HK-2 (cell line): ENCODE measurements around the gene TNP2.

ENCODE experiments used
- DNase-seq: peaks from one replicate; pipeline ENCODE4 v3.0.0-alpha.2; 2018; ENCODE audit not compliant: unreplicated experiment

The TNP2 gene

DNA sequence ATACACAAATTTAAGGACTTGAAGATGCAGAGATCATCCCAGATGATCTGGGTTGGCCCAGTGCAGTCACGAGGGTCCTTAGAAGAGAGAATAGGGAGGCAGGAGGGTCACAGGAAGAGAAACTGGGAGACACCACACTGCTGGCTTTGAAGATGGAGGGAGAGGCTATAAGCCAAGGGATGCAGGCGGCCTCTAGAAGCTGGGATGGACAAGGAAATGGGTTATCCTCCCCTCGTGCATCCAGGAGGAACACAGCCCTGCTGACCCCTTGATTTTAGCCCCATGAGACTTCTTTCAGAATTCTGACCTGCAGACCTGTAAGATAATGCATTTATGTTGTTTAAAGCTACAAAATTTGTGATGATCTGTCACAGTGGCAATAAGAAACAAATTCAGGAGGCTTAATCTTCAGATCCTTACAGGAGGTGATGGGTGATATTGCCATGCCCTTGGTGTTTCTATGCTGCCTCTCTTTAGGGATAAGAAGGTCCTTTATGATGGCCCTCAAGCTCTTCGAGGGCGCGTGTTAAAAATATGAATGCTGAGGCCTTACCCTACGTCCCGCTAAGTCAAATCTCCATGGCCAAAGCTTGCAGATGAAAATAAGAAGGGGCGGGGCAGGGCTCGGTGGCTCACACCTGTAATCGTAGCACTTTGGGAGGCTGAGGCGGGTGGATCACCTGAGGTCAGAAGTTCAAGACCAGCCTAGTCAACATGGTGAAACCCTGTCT, 8.6 kb upstream of the TNP2 start:
- DNase-seq = no peak

DNA sequence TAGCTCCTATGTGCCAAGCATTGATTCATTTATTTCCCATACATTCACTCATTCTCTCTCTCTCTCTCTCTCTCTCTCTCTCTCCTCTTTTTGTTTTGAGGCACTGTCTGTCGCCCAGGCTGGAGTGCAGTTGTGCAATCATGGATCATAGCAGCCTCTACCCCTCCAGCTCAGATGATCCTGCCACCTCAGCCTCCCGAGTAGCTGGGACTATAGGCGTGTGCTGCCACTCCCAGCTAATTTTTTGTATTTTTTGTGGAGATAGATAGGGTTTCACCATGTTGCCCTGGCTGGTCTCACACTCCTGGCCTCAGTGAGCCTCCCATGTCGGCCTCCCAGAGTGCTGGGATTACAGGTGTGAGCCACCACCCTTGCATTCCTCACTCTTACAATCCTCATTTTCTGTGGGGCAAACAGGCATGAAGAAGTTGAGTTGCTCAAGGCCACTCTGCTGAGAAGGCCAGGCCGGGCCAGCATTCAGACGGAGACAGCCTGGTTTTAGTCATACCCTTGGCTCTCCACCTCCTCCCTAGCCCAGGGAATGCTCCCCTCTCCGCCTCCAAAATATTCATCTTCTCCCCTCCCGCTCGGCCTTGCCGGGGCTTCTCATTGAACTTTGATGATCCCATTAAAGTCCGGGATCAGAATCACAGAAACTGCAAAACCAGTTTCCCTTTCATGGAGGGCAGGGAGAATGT, 7.9 kb upstream of the TNP2 start:
- DNase-seq = no peak

DNA sequence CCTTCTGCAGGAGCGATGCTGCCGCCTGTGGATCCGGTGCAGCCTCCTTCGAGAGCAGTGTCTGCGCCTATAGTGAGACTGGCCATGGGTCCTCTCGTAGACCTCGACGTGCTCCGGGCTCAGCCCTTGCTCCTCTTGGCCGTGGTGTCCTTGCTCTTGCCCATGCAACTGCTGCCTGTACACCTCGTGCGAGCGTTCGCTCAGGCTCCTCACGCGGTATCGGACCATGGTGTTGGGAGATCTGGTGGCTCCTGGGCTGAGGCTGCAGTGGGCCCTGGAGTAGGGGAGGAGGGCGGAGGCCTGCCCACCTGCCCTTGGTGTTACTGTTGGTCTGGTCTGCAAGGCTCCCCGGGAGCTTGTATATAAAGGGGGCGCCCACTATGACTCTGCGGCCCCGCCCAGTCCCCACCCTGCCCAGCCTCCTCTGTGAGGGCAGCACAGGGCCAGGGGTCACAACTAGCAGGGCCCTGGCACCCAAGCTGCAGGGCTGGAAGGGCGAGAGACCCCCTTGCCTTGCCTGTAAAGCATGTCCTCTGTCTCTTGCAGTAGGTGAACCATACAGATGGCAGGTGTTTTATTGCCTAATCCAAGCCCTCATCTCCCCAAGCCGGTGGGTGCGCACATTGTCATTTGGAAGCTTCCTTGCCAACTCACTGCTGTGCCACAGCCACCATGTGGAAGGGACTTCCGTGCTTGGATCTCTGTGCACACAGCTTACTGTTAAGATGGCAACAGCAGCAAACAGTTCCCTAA, 7.2 kb upstream of the TNP2 start, which contains the start of gene PRM2:
PRM2 (minus strand) TSS at position 338 of the 753 bp plus-strand sequence; CDS start at position 228, 110 bp downstream.
- no peak for DNase-seq

DNA sequence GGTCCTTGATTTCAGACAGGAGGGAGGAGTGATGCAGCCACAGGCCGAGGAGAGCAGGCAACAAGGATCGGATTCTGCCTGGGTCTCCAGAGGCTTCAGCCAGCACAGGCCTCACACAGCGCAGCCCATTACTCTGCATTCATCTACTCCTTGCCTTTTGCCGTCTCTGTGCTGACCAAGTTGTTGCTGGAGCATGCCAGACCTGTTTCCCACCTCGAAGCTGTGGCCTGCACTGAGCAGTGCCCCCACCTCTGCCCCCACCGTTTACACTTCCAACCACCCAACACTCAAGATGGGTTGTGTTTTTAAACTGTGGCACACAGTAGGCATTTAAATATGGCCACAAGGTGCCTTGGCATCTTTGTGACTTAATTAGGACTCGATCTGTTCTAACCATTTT, 5.8 kb upstream of the TNP2 start:
- DNase-seq = no peak

DNA sequence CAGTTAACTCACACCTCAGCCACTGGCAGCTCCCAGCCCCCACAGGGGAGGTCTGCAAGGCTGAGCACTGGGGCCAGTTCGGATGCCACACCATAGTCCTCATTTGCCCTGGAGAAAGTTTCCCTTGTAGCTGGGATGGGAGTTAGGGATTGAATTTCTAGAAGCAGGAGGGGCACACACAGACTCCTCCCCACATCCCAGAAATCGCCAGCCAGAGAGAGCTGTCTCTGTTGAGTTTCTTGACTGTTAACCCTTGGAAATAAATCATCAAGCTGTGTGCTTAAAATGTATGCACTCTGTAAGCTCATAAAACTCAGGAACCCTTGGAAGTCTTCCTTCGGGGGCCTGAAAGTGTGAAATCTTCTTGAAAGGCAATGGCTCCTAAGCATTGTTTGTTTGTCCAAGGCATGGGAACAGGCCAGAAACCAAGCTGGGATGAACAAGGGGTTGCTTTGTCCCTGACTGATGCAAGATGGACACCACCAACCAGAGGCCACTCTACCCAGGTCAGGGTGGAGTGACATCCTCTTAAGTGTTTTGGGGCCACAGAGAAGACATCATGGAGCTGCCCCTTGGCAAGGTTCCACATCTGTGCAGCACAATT, 4.7 kb upstream of the TNP2 start:
- DNase-seq = no peak

DNA sequence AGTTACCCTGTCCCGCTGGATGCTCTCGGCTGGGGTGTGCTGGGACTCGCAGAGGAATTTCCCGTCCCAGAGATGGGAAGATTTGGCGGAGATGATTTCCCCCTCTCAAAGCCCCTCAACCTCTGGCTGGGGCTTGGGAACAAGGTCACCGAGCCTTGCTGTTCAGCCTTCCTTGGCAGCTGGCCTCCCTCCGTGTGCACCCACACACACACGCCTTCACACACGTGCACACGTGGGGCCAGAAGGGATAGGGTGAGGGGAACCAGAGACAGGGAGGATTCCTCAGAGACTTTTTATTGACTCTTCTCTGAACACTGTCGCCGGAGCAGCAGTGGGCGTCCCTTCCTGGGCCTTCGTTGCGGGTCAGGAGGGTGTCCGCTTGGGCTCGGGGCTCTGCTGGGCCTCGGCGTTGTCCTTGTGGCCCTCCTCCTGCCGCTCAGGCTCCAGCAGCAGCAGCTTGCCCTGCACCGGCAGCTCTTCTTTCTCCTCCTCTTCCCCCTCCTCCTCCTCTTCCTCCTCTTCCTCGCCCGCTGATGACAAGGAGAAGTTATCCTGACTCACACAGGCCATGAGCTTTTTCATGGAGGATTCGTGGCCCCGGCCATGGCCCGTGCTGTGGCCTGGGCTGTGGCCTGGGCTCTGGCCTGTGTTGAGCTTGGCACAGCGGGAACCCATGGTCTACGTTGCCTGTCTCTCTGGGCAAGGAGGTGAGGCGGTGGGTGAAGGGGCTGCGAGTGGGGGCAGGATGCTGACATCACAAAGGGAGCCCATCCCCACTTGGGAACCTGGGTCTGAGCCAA, 4.0 kb upstream of the TNP2 start, which contains the start of gene PRM3:
PRM3 (minus strand) TSS at position 709 of the 800 bp plus-strand sequence; CDS start at position 675, 34 bp downstream.
- DNase-seq = peak; percentile 20

DNA sequence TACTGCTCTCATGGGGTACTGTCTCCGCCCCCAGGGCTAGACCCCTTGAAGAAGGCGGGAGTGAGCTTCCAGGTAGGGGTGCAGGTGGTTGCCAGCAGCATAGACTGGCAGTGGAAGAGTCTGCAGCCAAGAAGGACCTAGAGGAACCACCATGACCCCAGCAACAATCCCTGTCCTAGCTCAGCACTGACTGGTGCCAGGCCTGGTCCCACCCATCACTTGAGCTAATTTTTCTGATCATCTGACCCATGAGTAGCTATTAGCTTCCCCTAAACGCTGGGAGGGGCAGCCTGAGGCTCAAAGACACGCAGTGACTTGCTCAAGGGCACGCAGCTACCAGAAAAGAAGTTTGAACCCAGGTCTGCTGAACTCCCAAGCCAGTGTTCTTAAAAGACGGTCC, 3.4 kb upstream of the TNP2 start:
- no peak for DNase-seq

DNA sequence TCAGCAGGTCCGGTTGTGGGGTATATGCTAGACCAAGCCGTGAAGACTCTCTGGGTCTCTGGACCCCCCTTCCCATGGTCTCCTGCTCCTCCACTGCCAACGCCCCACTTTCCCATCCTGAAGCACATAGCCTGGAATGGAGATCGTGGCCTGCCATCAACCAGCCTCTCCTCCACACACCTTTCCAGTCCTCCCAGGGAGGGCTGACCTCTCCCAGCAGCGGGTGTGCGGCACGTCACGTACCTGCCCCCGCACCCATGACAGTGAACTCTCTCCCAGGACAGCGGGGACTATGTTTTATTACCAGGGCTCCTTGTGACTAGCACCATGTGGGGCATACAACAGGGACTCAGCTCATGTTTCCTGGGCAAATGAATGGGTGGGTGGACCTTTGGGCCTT, 2.5 kb upstream of the TNP2 start:
- DNase-seq = no peak

DNA sequence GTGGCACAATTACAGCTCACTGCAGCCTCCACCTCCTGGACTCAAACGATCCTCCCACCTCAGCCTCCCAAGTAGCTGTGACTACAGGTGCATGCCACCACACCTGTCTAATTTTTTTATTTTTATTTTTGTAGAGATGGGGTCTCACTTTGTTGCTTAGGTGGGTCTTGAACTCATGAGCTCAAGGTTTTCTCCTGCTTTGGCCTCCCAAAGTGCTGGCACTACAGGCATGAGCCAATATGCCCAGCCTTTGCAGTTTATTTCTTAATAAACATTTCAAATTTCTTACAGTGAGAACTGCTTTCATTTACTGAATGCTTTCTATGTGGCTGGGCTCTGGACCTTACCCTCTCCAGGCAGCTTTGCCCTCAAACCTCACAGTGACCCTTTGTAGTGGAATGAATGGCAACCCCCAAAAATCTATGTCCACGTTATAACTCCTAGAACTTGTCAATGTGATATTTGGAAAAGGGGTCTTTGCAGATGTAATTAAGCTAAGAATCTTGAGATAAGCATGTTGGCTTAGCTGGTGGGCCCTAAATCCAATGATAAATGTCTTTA, 1.6 kb upstream of the TNP2 start:
- DNase-seq = no peak

DNA sequence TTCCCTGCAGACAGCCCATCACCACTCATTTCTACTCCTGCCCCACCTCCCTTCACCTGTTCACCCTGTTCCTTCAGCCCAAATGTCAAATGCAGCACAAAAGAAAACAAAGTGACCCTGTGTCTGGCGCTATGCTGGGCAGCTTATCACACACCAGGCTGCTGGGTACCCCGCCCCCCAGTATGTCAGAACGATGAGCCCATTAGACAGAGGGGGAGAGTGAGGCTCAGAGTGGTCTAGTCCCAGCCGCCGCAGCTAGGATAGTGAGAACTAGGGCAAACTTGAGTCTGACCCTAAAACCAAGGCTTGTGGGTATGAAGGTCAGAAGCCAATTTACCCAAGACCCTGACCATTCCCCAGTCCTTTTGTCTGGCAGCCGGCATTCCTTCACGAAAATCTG, 4.0 kb downstream of the TNP2 start:
- DNase-seq = no peak

DNA sequence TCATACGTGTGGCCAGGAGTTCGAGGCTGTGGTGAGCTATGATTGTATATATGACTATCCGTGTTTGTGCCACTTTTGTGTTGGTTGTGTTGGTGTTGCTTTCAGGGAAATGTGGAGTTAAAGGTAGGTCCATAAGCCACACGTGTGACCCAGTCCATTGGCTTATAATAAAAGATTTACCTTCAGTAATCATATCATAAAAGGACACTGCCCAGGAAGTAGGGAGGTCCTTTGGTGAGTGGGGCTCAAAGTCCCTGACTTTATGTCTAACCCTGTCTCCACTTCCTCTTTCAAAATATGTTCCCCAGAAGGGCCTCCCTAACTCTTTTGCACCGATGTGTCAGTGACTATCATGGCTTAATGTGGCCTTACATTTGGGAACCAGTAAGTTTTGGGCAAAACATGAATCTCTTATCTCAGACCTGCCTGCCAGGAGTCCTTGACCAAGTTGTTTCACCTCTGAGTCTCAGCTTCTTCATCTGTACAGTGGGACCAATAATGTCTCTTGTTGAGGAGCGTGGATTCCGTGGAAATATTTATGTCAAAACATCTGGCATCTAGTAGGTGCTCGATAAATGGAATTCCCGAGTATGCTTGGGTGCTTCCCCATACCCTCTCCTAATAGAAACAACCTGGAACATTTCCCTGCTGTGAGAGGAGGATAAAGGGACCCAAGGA, 4.8 kb downstream of the TNP2 start:
- no peak for DNase-seq

DNA sequence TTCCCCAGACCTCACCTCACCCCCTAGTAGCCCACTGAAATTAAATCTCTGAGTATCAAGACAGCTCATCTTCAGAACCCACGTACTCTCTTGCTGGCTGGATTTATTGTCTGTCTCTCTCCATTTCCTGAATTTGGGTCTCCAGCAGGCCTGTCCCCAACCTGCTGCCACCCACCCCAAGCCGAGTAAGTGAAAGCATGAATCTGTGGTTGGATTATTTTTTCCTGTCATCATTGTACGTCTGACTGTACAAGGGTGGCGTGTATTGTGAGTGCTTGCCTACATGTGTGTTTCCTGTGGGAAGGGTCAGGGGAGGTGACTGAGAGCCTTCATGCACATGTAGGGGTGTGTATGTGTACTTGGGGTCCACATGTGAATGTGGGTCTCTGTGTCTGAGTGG, 5.4 kb downstream of the TNP2 start:
- no peak for DNase-seq

DNA sequence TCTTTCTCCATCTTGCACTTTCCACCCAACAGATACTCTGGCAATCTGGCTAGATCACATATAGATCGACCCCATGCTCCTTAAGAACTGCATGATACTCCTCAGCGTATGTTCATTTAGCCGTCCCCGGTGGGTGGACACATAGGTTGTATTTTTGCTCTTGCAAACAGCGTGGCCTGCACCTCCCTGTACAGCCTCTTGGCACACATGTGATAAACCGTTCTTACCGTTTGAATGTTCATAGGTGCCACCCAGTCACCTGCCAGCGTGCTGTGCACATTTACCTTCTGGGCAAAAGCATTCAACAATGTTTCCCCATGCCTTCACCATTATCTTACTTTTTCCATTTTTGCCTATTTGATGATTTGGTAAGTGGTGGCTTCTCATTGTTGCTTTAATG, 6.2 kb downstream of the TNP2 start:
- DNase-seq = no peak

DNA sequence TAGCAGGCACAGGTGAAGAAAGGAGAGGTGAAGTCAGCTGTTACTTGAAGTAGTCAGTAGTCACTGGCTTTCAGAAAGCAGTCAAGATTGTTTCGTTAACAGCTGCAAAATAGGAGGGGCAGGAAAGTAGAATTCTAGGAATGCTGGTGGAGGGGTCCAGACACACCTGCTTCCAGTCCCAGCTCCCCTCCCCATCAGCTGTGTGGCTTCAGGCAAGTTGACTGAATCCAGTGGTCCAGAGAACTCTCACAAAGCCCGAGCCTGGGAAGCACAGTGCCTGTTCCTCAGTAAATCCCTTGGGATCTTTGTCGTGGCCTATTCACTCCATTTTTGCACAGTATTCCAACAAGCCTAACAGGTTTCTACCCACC, 8.5 kb downstream of the TNP2 start:
- DNase-seq = no peak

DNA sequence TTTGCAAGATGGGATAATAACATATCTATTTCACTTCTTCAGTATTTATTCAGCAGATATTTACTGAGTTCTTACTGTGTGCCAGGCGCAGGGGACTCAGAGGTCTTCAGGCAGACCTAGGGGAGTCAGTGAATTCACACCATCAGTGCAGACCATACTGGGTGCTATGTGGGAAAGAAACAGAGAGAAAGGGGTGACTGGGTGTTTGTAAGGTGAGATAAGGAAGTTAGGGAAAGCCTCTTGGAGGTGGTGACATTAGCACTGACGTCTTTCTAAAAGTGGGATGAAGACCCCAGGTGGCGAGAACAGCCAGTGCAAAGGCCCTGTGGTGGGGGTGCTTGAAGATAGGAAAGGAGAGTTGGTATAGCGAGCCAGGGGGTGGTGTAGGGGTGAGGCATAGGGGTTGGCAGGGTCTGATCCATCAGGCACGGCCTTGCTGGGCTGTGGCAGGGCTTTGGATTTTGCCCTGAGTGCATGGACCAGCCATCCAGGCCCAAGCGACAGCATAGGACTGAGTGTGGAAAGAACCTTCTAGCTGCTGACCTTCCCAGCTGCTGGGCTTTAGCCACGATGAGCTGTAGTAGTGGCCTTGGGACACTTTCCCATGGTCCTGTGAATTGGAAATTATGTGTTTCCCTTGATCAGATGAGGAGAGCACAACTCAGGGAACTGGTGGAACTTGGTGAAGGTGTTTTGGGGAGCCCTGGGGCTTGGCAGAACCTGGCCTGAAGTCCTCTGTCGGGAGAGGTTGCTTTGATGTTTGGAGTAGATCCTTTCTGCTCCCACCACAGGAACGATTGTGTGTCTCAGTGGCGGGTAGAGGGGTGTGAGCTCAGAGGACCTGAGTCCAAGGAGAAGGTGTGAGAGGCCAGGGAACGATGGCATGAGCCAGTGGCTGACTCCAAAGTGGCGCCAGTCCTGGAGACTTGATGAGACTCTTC, 9.2 kb downstream of the TNP2 start:
- no peak for DNase-seq

DNA sequence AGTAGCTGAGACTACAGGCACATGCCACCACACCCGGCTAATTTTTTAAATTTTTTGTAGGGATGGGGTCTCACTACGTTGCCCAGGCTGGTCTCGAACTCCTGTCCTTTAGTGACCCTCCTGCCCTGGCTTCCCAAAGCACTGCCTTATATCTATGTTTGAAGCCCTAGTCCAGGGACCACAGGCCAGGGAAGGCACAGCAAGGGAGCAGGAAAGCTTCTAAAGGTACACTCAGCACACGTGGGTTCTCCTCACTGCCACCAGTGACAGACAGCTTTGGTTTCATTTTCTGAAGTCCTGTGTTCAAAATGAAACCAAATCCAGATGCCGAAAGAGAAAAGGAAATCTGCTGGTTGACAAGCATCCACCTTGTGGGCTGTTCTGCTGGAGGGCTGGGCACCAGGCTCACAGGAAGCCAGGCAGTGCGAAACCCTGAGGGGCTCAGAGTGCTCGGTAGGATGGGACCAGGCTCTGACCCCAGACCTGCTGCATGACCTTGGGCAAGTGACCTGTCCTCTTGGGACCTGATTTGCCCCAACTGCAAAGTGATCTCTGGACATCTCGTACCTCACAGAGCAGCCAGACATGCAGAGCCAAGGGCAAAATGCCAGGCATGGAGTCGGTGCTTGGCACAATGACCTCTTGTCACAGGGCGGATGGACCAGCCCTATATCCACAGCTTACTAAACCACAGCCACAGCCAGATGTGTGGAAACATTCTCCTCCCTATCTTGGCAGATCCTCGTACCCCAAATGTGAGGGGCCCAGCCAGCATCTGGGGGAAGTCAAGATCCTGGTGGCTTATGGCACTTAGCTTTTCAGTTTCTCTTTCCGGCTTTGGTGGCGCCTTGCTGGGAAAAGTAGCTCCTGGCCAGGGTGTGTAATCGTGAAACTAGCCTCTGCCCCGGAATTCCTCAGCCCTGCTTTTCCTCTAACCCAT, 10.3 kb downstream of the TNP2 start:
- DNase-seq = no peak

DNA sequence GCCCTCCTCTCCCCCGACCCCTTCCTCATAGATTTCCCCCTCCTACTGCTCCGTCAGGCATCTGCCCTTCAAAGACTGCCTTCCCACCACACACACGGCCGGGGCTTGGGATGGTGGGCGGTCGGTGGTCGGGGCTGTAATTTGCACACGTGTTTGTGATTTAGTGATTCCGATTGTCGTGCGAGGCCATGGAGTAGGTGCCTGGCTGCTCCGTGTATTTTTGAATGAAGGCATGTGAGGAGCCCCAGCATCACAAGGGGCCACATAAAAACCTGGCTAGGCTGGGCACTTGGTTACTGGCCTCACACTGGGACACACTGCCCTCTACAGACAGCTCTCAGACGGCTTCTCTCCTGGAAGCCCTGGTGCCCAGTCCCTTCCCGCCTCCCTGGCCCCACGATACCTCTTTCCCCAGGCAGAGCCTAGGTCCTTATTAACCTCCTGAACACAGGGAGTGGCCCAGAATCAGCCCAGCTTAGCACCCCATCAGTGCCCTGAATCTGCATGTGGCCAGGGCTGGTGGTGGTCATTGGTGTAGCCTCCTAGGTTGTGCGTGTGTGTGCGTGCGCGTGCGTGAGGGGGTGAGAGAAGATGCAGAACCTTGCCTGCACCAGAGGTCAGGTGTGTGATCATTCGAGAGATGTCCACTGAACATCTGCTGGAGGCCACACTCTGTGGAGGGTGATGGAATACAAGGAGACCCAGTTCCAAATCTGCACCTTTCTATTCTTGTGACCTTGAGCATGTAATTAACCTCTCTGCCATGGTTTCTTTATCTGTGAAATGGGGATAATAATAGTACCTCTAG, 11.8 kb downstream of the TNP2 start:
- DNase-seq = peak; percentile 55
